Measurements from ENCODE around the gene SARDH.
"Not testable (repeated sequence)": the region's sequence is repeated elsewhere in the genome, so short reads cannot be mapped to it uniquely, and the experiment has no call there.

- not testable (repeated sequence) for TF ChIP-seq CTCF, POLR2A (IDR thresholded peaks at IDR 0.05)
These were observed 6.4 kb upstream of the SARDH start for GRCh38 chr9:133744528-133744927.
